NB4 (cell line): ENCODE results near the gene CAV2.

Source experiments
- DNase-seq: peaks from one replicate; pipeline ENCODE4 v3.0.0; 2010; ENCODE audit warnings: low read depth
- H3K4me3 ChIP-seq: one replicate; pipeline ENCODE4 v1.5.1; 2011; ENCODE audit warnings: mild to moderate bottlenecking, low read depth, low read length, moderate library complexity
- CTCF ChIP-seq: IDR thresholded peaks from one replicate; pipeline ENCODE4 v1.5.1; 2012; ENCODE audit warnings: low read depth, low read length
- MAX ChIP-seq: IDR thresholded peaks from 2 replicates; pipeline ENCODE4 v1.6.1; 2011; ENCODE audit warnings: low read depth, low read length
- MYC ChIP-seq: IDR thresholded peaks from 2 replicates; pipeline ENCODE4 v1.6.1; 2011; ENCODE audit warnings: low read depth, low read length
- POLR2A ChIP-seq: IDR thresholded peaks from 2 replicates; pipeline ENCODE4 v1.6.1; 2011; ENCODE audit warnings: mild to moderate bottlenecking; ENCODE audit not compliant: insufficient read length; ENCODE audit errors: extremely low read depth

Gene CAV2

GRCh38 chr7:116455499-116455898, 44.0 kb upstream of the CAV2 start:
- no peak for TF ChIP-seq POLR2A
- no peak for TF ChIP-seq MYC
- TF ChIP-seq MAX: no peak
- TF ChIP-seq CTCF: no peak
- H3K4me3 ChIP-seq: no peak overlapping the region
- DNase-seq: no peak

- TF ChIP-seq CTCF (no peak), MAX (no peak), MYC (no peak), POLR2A (no peak)
- no peak overlapping the region for H3K4me3 ChIP-seq
- DNase-seq: no peak
Observed at GRCh38 chr7:116461500-116461899, 38.0 kb upstream of the CAV2 start.

GRCh38 chr7:116463956-116464355, 35.6 kb upstream of the CAV2 start:
- TF ChIP-seq MYC (no peak), CTCF (no peak), MAX (no peak), POLR2A (no peak)
- no peak overlapping the region for H3K4me3 ChIP-seq
- no peak for DNase-seq

GRCh38 chr7:116464375-116464774, 35.2 kb upstream of the CAV2 start:
- TF ChIP-seq MYC: no peak
- TF ChIP-seq CTCF: no peak
- no peak for TF ChIP-seq POLR2A
- TF ChIP-seq MAX: no peak
- no peak overlapping the region for H3K4me3 ChIP-seq
- DNase-seq: no peak

- no peak overlapping the region for H3K4me3 ChIP-seq
- TF ChIP-seq MAX (no peak), MYC (no peak), CTCF (no peak), POLR2A (no peak)
- no peak for DNase-seq
Observed at GRCh38 chr7:116465125-116465524, 34.4 kb upstream of the CAV2 start.

GRCh38 chr7:116468534-116468933, 31.0 kb upstream of the CAV2 start:
- no peak for DNase-seq
- no peak for TF ChIP-seq MYC
- H3K4me3 ChIP-seq: no peak overlapping the region

DNA sequence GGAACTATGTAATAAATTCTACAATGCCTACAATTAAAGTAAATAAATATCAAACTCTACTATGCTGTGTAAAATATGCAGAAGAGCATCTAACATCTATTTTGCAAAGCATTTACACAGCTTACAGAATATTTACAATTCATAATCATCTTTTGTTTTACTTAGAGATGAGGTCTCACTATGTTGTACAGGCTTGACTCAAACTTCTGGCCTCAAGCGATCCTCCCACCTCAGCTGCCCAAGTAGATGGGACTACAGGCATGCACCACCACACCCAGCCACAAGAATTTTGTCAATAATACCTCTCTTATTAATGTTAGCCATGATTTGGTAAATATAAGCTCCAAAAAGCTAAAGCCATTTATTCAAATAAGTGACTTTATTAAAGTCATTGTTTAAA, 21.9 kb upstream of the CAV2 start:
- TF ChIP-seq MYC: no peak
- TF ChIP-seq POLR2A: no peak
- TF ChIP-seq MAX: no peak
- no peak for TF ChIP-seq CTCF
- no peak overlapping the region for H3K4me3 ChIP-seq
- no peak for DNase-seq
